HG03175 (cell line): ENCODE measurements around the gene HIBCH.
"Not testable (repeated sequence)": the region's sequence is repeated elsewhere in the genome, so short reads cannot be mapped to it uniquely, and the experiment has no call there.

ENCODE experiments used
- ATAC-seq: cut with Tn5 transposase; IDR thresholded peaks from one replicate; pipeline ENCODE4 v1.9.1; 2021; ENCODE audit warnings: mild to moderate bottlenecking, moderate library complexity; ENCODE audit not compliant: unreplicated experiment

The HIBCH gene

DNA sequence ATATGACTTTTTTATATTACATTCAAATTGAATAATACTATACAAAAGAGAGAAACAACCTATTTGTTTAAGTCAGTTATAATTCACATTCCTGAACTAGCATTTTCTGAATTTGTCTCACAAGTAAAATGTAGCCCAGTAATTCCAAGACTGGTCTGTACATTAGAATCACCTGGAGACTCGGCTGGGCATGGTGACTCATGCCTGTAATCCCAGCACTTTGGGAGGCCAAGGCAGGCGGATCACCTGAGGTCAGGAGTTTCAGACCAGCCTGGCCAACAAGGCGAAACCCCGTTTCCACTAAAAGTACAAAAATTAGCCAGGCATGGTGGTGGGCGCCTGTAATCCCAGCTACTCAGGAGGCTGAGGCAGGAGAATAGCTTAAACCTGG, 7.0 kb downstream of the HIBCH start:
- not testable (repeated sequence) for ATAC-seq

DNA sequence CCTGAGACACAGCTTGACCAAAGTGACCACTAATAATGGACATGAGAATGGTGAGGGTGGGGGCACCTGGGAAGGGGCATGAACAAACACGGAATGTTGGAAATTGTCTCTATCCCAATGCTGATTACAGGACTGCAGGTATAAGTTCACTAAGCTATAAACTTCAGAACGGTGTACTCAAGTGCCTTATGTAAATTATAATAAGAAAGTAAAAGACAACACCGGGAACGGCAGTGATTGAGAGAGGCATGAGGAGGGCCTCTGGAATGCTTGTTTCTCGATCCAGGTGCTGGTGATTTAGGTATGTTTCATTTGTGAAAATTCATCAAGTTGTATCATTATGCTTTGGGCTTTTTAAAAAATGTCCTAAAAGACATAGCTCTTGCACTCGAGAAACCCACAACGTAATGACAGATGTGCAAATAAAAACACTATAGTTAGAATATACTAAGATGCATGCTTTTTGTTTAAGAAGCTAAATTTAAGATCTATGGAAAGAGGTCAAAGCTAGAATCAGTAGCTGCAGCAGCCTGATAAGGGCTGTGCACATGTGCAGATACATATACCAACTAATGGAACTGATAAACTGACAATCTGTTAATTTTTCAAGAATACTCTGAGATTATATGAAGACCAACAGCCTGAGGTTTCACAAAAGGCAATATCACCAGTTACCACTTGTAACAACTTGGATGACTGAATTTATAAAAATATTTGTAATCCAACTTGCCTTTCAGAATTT, 7.6 kb downstream of the HIBCH start:
- no peak for ATAC-seq

DNA sequence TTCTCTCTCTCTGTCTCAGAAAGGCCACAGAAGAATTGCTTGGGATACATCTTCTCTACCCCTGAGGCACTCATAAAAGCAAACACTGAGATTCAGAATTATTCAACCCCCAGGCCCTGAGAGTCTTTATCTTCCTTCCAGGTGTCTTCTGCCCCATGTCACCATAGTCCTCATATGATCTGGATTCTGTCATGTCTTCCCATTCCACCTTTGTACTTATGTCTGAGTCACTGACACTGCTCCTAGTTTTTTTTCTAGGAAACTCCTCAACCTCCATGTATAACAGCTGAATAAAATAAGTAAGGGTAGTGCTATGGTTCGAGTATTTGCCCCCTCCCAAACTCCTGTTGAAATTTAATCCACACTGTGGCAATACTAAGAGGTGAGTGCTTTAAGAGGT, 11.6 kb downstream of the HIBCH start:
- ATAC-seq = no peak

DNA sequence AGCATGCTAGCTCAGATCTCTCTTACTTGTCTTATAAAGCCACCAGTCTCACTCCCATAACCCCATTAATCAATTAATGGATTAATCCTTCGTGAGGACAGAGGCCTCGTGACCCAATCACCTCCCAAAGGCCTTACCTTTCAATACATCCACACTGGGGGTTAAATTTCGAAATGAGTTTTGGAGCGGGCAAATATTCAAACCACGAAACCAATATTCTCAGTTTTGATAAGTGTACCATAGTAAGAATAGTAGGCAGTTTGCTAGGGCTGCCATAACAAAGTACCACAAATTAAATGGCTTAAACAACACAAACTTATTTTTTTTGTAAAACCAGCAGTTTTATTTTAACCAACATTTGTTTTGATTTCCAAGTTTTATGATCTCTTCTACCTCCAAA, 15.2 kb downstream of the HIBCH start:
- ATAC-seq = no peak

DNA sequence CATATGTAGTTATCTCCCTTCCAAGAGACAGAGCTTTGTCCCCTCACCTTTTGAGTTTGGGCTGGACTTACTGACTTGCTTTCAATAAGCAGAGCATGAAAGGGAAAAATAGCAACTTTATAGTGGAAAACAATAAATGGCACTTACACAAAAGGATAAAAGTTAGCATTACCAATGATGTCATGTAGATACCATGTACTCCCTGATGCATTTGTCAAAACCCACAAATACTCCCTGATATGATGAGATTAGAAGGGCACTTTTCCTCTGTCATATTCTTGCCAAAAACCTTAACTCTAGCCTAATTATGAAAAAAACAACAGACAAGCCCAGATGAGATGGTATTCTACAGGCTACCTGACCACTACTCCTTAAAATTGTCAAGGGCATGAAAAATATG, 16.0 kb downstream of the HIBCH start:
- ATAC-seq = no peak

DNA sequence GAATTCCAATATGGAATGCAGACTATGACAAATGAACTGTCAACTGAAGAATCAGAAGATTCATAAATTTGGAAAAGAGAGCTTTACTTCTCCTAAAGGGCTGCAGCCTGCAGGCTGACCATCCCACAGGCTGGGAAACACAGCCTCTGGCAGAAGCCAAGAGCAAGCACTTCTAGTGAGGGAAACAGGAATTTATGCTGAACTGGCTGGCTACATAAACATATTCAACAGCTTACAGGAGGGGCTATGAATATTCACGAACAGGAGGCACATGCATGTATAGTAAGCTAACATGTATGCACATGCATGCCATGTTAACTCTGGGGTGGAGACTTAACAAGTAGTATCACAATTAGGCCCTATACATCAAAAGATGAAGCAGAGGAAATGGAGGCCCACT, 17.6 kb downstream of the HIBCH start:
- no peak for ATAC-seq

DNA sequence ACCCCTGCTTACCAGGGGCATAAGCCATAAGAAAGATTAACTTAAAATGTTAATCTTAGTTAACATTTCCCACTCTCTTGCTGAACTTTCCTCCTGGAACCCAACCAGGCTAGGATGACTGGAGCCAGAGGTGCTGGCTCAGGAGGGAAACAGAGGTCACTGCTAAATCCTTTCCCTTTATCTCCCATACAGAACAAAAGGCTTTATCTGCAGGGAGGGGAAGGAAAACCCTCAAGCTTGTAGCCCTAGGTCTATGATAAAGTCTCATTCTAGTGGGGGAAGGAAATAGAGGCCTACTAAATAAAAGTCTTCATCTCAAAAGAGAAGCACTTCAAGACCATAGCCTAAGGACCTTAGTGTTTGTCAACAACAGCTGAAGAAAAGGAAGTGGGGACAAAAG, 18.6 kb downstream of the HIBCH start:
- ATAC-seq = no peak

DNA sequence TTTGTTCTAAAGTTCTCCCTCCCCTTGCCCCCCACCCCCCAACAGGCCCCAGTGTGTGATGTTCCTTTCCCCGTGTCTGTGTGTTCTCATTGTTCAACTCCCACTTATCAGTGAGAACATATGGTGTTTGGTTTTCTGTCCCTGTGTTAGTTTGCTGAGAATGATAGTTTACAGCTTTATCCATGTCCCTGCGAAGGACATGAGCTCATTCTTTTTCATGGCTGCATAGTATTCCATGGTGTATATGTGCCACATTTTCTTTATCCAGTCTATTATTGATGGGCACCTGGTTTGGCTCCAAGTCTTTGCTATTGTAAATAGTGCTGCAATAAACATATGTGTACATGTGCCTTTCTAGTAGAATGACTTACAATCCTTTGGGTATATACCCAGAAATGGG, 21.7 kb downstream of the HIBCH start:
- ATAC-seq = not testable (repeated sequence)

DNA sequence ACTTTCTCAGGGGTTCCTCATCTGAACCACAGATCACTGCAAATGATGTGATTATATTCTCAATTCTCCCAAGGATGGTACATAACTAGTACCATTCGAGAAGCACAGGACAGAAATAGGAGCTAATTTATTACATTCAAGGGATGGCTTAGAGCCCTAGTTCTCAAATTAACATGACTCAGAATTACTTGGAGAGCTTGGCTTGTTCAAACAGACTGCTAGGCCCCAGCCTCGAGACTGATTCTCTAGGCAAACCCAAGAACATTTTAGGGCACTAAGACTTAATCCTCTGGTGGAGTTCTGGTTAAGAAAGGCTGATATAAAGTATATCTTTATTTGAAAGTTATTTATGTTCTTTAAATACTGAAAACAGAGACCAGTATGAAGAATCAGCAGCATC, 35.8 kb downstream of the HIBCH start:
- ATAC-seq = no peak

DNA sequence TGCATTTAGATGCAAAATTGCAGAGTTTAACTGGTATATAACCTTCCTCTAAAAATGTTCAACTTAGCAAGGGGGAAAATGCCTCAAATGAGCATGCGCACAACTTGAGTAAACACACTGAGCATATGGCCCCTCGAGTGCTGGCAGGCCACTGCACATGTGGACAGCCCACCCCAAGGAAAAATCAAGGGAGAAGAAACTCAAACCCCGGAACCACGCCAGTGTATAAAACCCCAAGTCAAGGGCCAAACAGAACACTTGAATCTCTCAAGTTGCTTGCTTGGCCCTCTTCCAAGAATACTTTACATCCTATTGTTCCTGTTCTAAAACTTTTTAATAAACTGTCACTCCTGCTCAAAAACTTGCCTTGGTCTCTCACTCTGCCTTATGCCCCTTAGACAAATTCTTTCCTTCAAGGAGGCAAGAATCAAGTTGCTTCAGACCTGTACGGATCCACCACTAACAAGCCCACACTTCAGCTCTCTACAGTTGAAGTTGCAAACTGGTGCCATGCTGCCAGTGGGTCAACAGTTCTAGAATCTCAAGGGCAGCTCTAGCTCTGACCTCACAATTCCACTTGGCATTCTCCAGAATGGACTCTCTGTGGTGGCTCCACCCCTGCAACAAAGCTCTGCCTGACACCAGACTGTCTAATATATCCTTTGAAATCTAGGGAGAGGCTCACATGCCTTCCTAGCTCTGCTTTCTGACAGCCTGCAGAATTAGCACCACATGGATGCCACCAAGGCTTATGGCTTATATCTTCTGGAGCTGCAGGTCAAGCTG, 38.9 kb downstream of the HIBCH start:
- no peak for ATAC-seq

DNA sequence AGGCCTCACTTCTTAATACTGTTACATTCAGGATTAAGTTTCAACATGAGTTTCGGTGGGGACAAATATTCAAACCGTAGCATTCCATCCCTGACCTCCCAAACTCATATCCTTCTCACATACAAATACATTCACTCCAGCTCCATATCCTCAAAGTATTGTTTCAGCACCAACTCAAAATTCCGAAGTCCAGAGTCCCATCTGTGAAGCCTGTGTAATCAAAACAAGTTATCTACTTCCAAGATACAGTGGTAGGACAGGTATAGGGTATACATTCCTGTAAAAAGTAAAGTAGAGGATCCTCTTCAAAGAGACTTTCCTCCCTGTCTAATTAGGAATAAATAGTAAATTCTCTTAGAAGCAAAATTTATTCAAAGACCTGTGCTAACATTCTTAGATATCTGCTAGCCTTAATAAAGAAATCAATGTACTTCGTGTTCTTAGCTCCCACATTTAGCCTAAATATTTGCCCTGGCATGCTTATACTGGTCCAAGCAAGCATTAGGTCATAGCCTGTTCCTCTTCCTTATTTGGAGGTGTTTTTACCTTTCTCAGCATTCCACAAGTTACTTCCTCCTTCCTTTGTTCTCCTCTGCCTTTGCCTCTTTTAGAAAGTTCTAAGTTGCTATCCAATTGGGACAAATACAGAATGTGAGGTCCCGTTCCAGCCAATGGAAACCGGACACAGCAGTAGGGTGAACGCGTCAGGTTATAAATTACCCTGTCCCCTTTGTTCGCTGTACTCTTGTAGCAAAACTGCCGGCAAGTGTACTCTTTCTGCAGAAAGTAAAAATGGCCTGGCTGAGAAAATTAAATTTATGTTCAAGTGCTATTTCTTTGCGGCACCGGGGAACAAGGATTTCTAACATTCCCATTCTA, 40.1 kb downstream of the HIBCH start:
- not testable (repeated sequence) for ATAC-seq

DNA sequence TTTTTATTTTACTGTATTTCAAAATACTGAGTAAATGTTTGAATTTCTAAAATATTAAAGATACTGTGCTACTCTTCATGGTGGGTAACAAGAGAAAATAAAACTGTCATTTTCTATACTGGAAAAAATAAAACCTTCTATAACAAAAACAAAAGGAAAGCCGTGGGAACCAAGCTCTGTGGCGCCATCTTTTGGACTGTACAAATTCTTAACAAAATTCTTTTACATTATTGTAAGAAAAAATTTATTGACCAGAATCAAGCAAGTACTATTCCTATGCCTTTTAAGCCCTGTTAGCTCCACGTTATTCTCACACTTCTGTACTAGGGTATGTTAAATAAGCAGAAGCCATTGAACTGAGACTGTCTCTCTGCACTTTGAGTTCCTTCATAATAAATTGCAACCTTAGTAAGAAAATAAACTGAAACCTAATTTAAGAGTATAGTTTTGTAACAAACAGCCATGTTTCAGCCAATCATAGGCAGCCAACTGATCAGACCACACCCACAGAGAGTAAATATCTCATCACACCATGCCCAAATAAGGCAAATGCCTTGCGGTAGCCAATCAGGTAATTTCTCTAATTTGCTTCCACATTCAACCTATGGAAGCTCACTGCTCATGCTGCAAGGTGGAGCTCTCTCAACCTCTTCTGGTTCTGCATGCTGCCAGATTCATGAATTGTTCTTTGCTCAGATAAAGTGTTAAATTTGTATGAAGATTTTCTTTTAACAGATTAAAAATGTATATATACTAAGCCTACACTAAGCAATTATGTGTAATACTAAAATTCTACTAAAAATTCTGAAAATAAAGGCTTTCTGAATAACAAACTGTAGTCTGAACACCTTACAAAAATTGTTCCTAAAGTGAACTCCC, 42.2 kb downstream of the HIBCH start:
- no peak for ATAC-seq

DNA sequence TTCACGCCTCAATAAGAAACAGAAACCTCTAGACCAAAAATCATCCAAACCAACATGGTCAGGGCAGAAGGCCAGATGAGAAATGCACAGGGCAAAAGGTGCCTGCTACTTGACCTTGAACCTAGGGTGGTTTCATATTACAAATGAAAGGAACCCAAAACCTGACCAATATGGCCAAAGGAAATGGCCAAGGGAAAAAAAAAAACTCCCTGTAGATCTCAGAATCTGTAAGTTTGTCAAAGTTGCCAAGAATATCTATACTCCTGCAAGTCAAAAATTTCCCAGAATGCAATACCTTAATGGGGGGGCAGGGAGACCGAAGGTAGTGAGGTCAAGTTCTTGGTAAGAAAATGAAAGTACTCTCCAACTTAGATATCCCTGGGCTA, 47.2 kb downstream of the HIBCH start:
- no peak for ATAC-seq

DNA sequence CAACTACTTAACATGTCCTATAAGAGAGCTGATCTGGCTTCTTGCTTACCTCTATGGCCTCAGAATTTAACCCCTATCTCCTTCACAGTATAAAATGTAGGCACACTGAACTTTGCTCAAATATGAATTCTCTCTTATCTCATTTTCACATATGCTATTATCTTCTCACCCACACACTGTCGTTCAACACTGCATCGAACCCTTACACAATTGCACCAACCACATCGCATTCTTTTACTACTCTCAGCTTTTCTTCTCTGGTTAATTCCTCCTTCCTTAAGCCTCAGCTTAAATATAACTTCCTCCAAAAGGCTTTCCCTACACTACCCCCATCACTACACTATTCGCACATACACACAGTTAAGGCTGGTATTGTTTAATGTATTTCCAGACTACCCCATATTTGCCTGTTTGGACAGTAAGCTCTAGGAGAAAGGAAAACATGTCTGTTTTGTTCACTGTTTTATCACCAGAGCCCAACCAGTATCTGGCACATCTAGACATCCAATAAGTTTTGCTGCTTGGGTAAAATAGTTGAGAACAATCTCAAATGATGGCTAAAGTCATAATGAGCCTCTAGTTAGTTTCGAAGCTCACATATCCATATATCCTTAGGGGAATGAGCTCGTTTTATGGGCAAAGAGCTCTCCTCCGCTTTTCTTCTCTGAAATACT, 47.7 kb downstream of the HIBCH start:
- ATAC-seq = no peak

DNA sequence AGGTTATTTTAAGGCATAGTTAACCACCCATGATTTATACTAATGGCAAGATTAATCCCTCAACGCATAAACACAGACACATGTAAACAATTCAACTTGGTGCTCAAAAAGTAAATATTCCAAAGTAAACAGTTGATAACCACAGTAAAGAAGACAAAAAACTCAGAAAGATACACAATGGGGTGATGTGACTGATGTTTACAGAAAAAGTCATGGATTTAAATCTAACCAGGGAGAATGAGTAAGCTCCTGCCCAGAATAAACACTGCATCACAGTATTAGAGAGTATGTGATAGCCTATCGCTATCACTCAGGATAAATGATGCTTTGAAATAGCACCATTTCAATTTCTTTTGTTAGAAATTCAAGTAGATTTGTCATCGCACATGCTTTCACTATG, 49.3 kb downstream of the HIBCH start:
- no peak for ATAC-seq

DNA sequence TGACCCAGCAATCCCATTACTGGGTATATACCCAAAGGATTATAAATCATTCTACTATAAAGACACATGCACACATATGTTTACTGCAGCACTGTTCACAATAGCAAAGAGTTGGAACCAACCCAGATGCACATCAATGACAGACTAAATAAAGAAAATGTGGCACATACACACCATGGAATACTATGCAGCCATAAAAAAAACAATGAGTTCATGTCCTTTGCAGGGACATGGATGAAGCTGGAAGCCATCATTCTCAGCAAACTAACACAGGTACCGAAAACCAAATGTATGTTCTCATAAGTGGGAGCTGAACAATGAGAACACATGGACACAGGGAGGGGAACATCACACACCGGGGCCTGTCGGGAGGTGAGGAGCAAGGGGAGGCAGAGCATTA, 49.9 kb downstream of the HIBCH start:
- ATAC-seq = not testable (repeated sequence)

DNA sequence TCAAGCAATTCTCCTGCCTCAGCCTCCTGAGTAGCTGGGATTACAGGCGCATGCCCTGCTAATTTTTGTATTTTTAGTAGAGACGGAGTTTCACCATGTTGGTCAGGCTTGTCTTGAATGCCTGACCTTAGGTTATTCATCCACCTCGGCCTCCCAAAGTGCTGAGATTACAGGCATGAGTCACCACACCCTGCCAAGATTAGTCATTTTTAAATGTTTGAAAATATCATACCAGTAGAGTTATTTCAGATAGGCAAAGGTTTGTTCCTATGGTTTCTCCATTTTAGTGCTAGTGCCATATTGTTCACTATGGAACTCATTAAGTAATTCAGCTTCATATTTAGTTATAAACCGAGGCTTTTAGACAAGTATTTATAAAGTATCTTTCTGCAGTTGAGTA, 52.3 kb downstream of the HIBCH start:
- no peak for ATAC-seq

DNA sequence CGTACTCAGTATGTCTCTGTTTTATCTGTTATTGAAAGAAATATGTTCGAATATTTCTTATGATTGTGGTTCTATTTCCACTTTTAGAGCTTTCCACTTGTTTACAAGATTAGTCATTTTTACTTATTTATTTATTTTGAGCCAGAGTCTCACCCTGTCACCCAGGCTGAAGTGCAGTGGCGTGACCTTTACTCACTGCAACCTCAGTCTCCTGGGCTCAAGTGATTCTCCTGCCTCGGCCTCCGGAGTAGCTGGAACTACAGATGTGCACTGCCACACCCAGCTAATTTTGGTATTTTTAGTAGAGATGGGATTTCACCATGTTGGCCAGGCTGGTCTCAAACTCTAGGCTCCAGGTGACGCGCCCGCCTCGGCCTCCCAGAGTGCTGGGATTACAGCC, 53.3 kb downstream of the HIBCH start:
- no peak for ATAC-seq

DNA sequence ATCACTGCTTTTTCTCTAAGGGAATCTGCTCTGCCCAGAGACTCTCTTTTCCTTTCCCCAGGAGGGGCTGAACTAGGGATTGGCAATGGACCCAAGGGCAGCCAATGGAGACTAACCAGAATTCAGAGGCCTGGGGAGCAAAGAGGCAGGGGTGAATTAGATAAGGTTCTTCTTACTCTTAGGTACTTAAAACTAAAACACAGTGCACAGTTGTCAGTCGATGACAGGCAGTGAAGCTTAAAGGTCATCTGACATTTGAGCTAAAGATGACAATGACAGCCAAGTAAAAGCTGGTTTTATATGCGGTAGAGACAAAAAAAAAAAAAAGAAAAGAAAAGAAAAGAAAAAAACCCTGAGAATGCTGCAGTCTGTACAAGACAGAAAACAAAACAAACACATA, 57.8 kb downstream of the HIBCH start:
- no peak for ATAC-seq

DNA sequence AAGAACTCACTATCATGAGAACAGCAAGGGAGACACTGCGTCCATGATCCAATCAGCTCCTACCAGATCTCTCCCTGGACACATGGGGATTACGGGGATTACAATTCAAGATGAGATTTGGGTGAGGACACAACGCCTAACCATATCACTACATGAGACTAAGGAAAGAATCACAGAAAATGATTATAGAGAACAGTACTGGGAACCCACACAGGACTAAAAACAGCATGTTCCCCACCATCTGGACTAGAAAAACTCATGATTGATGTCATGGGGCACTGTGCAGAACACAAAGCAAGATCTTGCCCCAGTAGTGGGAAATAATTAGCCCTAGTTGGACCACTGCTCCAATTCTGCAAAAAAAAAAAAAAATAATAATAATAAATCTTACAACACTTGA, 63.5 kb downstream of the HIBCH start:
- ATAC-seq = no peak
